K562 (cell line): ENCODE results near the gene AGAP1. TPM values are rescaled to one million over a fixed set of nuclear protein-coding genes. Genes with fewer than 3 reads are reported as not detected.

ENCODE experiments used
- ATAC-seq: fragments of 200-7000 bp; cut with Tn5 transposase; 3 replicates; pipeline ENCODE4 v1.9.1; 2020; ENCODE audit warnings: moderate library complexity
- BruUV-seq: library from RNA; stranded (reverse); fragments of 400-500 nt; replicated peaks from 2 replicates; lab custom pipeline; 2021; lab: Mats Ljungman, UMichigan
- CTCF ChIA-PET: fragments of 300-600 bp; formaldehyde crosslinking; extraction: SDS; loops from one replicate; lab custom pipeline; 2021; ENCODE audit warnings: low intra/inter-chr PET ratio; lab: Yijun Ruan, JAX
- POLR2A ChIA-PET: fragments of 300-600, 350-650 bp; sonication (Branson Sonifier 250); formaldehyde crosslinking; extraction: SDS; loops from one replicate; lab custom pipeline; 2021; ENCODE audit warnings: antibody characterized with exemption, inconsistent platforms; lab: Yijun Ruan, JAX
- DNase-seq, 4 experiments: peaks; one replicate each; pipeline versions ENCODE4 v3.0.0 to v3.0.0-alpha.2; 2011 to 2018; ENCODE audit warnings: low spot score in 3 of 4, mixed read lengths in 3 of 4; ENCODE audit errors: extremely low read depth in 1 of 4
- FAIRE-seq: peaks from 2 replicates; lab custom pipeline; 2011; peaks lifted over from hg19 to GRCh38; lab: Jason Lieb, UNC
- H2AFZ ChIP-seq: 2 replicates; pipeline ENCODE4 v1.6.0; 2011; ENCODE audit warnings: low read depth, low read length, control low read depth, inconsistent platforms
- H3K27ac ChIP-seq: fragments of 200-600 bp; 3 replicates; pipeline ENCODE4 v1.8.0; 2011; ENCODE audit warnings: low read depth, mild to moderate bottlenecking, control low read depth, inconsistent platforms, low read length, moderate library complexity, mixed read lengths; ENCODE audit errors: extremely low read depth
- H3K27me3 ChIP-seq, 2 experiments: fragments of 300-600 bp in 1 of 2; 2 replicates in 1 of 2; 3 replicates in 1 of 2; pipeline versions ENCODE4 v1.6.0 to v1.8.0; 2011; ENCODE audit warnings: inconsistent platforms in 2 of 2, low read length in 2 of 2, mild to moderate bottlenecking in 1 of 2, mixed read lengths in 1 of 2, moderate library complexity in 1 of 2; ENCODE audit not compliant: control insufficient read depth in 2 of 2, insufficient read depth in 2 of 2
- H3K36me3 ChIP-seq: fragments of 300-600 bp; 3 replicates; pipeline ENCODE4 v1.8.0; 2011; ENCODE audit warnings: mild to moderate bottlenecking, low read length, inconsistent platforms; ENCODE audit not compliant: control insufficient read depth, insufficient read depth
- H3K4me1 ChIP-seq, 2 experiments: fragments of 200-600 bp in 1 of 2; replicated peaks in 1 of 2; 2 replicates in 1 of 2; 3 replicates in 1 of 2; pipeline versions ENCODE4 v1.5.1 to v1.8.0; 2011; ENCODE audit warnings: inconsistent platforms in 2 of 2, low read length in 2 of 2, mild to moderate bottlenecking in 1 of 2, mixed read lengths in 1 of 2, moderate library complexity in 1 of 2; ENCODE audit not compliant: control insufficient read depth in 2 of 2, insufficient read depth in 2 of 2
- H3K4me2 ChIP-seq: 2 replicates; pipeline ENCODE4 v1.6.1; 2011; ENCODE audit warnings: low read length, control low read depth, inconsistent platforms, mixed read lengths; ENCODE audit not compliant: insufficient read depth
- H3K4me3 ChIP-seq: fragments of 200-600 bp; sonication (generic), shearing (Covaris generic); 2 replicates; pipeline ENCODE4 v1.5.1; 2016; ENCODE audit warnings: control low read depth, inconsistent platforms
- H3K79me2 ChIP-seq: fragments of 200-600 bp; 3 replicates; pipeline ENCODE4 v1.8.0; 2011; ENCODE audit warnings: low read length, inconsistent platforms; ENCODE audit not compliant: control insufficient read depth, insufficient read depth
- H3K9ac ChIP-seq, 2 experiments: 2 replicates each; pipeline versions ENCODE4 v1.6.0 to v1.6.1; 2011; ENCODE audit warnings: low read depth in 2 of 2, low read length in 2 of 2, control low read depth in 1 of 2, inconsistent platforms in 1 of 2, mild to moderate bottlenecking in 1 of 2, mixed read lengths in 1 of 2; ENCODE audit not compliant: insufficient read depth in 1 of 2
- H3K9me1 ChIP-seq: one replicate; pipeline ENCODE4 v1.6.0; 2011; ENCODE audit warnings: inconsistent platforms, mild to moderate bottlenecking, low read length, moderate library complexity; ENCODE audit not compliant: control insufficient read depth, insufficient read depth
- H3K9me3 ChIP-seq: replicated peaks from 2 replicates; pipeline ENCODE4 v1.5.1; 2011; ENCODE audit warnings: low read depth, low read length, inconsistent platforms; ENCODE audit not compliant: control insufficient read depth, insufficient read depth
- H4K20me1 ChIP-seq: replicated peaks from 2 replicates; pipeline ENCODE4 v1.6.1; 2011; ENCODE audit warnings: low read length, inconsistent platforms, mixed read lengths; ENCODE audit not compliant: control insufficient read depth, insufficient read depth
- BACH1 ChIP-seq: fragments of 200-800 bp; sonication (Bioruptor generic); IDR thresholded peaks from 2 replicates; pipeline ENCODE4 v1.6.1; 2016; ENCODE audit warnings: missing genetic modification characterization, missing compliant biosample characterization
- BRD4 ChIP-seq: fragments of 200-600 bp; sonication (generic); IDR thresholded peaks from 2 replicates; pipeline ENCODE4 v1.6.1; 2017; ENCODE audit warnings: inconsistent platforms
- MED1 ChIP-seq: sonication (generic); formaldehyde crosslinking; IDR thresholded peaks from 2 replicates; pipeline ENCODE4 v1.8.1; 2023; ENCODE audit warnings: missing genetic modification reagents, borderline replicate concordance
- PRDM10 ChIP-seq: fragments of 450-650 bp; IDR thresholded peaks from 2 replicates; pipeline ENCODE4 v1.6.1; 2018; ENCODE audit not compliant: partially characterized antibody
- ZFPM2 ChIP-seq: fragments of 250-450 bp; sonication (Bioruptor Pico); IDR thresholded peaks from 2 replicates; pipeline ENCODE4 v1.5.1; 2022; ENCODE audit warnings: mild to moderate bottlenecking
- WGBS: fragments of 100-300 bp; shearing (Covaris generic); methylation state at CpG from one replicate; pipeline ENCODE4 v1.1.6; 2016; ENCODE audit warnings: low coverage, mixed read lengths; ENCODE audit not compliant: insufficient coverage; ENCODE audit errors: missing lambda C conversion rate; 5-methylcytosine and 5-hydroxymethylcytosine counted together
- in situ Hi-C: fragments of 300-500 bp; cut with MboI; formaldehyde crosslinking; loops from 4 replicates; pipeline ENCODE4 v1.15.0; 2018; ENCODE audit warnings: inconsistent platforms, mixed read lengths
- intact Hi-C: fragments of 100-400 bp; cut with micrococcal nuclease; formaldehyde crosslinking; loops from 2 replicates; pipeline ENCODE4 v1.14.2; 2022
- polyA plus RNA-seq, 8 experiments: library from polyadenylated mRNA; depleted of rRNA in 4 of 8; stranded (reverse) in 5 of 8; unstranded in 3 of 8; fragments of >200 nt; fragmentation: Nextera tagmentation in 2 of 8; fragmentation: Illumina TruSeq in 1 of 8; extraction: Ambion mirVana in 2 of 8; extraction: Trizol in 1 of 8; gene quantifications; 2 replicates each; pipeline versions ENCODE4 v1.2.1 to v1.2.3, GENCODE V29; 2011 to 2014; ENCODE audit warnings: inconsistent platforms in 1 of 8, missing spikeins in 1 of 8
- total RNA-seq, 7 experiments: library from RNA; depleted of rRNA in 6 of 7; stranded (reverse); fragments of >200 nt in 6 of 7; fragmentation: Illumina TruSeq in 2 of 7; extraction: Trizol in 2 of 7; gene quantifications; 2 replicates each; pipeline versions ENCODE4 v1.2.1 to v1.2.3, GENCODE V29; 2011 to 2021; ENCODE audit warnings: low replicate concordance in 1 of 7

The AGAP1 gene
- total and polyA plus RNA-seq, 9 of the 15 experiments (the other 6 are each of a cell fraction or from before 2014, with no cell fraction given) = 1.3 to 24.0 (median 10.6) TPM

- TF ChIP-seq PRDM10 = no peak
- TF ChIP-seq BACH1 (tag) = no peak
- TF ChIP-seq MED1 = no peak
- TF ChIP-seq BRD4 = no peak
These were observed 444.8 kb downstream of the AGAP1 start (continued) for GRCh38 chr2:235938611-235939010.

DNA sequence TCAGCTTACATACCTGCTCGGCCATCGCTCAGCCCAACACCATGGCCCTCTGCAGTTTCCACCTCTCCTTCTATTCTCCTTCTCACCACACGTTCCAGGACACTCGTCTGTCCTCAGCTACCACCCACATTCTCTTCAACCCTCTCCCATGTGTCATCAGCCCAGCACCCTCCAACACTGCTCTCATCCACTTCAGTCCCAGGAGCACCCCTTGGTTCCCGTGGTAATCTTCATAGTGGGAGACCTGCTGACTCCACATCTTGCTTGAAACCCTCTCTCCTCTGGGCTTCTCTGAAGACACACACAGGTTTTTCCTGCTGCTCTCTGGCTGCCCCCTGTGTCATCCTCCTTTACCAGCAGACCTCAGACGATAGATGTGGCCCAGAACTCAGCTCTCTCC, 445.6 kb downstream of the AGAP1 start:
- no peak overlapping the region for H3K27ac ChIP-seq
- BruUV-seq = no TSS peak
- no peak for FAIRE-seq
- 68% methylated on average over 6 of the region's 6 CpGs for WGBS
- no peak for ATAC-seq
- CTCF ChIA-PET = no interaction called here
- no peaks in the 10 kb centered on the region for H3K27me3 ChIP-seq
- peaks cover 0 to 9% of the 10 kb centered on the region in 2 experiments; a peak in 3 of 5 replicates for H3K4me1 ChIP-seq
- H3K9me1 ChIP-seq = no peaks in the 10 kb centered on the region
- no peak for DNase-seq
- H3K4me2 ChIP-seq = no peak overlapping the region
- 0 out of 2 replicates have a peak, but pooled peaks cover 4% of the 10 kb centered on the region for H3K9me3 ChIP-seq
- H3K79me2 ChIP-seq = no peaks in the 10 kb centered on the region
- no peak overlapping the region for H3K4me3 ChIP-seq
- POLR2A ChIA-PET = no interaction called here
- no peaks in the 10 kb centered on the region; the same call in 2 of the 3 replicates for H3K36me3 ChIP-seq
- in situ Hi-C loops = no loop called here
- H4K20me1 ChIP-seq = peaks cover 11% of the 10 kb centered on the region; the same call in 1 of the 2 replicates
- no peak for TF ChIP-seq ZFPM2 (CRISPR knock-in tag)
- H2AFZ ChIP-seq = no peak overlapping the region
- H3K9ac ChIP-seq = no peak overlapping the region
- intact Hi-C loops = no loop called here
